Measurements from ENCODE around the gene SMAD3.
A peak's percentile ranks its signal among the peaks of the same experiment; 100 is the strongest.
"Not testable (repeated sequence)": the region's sequence is repeated elsewhere in the genome, so short reads cannot be mapped to it uniquely, and the experiment has no call there.

The SMAD3 gene

DNA sequence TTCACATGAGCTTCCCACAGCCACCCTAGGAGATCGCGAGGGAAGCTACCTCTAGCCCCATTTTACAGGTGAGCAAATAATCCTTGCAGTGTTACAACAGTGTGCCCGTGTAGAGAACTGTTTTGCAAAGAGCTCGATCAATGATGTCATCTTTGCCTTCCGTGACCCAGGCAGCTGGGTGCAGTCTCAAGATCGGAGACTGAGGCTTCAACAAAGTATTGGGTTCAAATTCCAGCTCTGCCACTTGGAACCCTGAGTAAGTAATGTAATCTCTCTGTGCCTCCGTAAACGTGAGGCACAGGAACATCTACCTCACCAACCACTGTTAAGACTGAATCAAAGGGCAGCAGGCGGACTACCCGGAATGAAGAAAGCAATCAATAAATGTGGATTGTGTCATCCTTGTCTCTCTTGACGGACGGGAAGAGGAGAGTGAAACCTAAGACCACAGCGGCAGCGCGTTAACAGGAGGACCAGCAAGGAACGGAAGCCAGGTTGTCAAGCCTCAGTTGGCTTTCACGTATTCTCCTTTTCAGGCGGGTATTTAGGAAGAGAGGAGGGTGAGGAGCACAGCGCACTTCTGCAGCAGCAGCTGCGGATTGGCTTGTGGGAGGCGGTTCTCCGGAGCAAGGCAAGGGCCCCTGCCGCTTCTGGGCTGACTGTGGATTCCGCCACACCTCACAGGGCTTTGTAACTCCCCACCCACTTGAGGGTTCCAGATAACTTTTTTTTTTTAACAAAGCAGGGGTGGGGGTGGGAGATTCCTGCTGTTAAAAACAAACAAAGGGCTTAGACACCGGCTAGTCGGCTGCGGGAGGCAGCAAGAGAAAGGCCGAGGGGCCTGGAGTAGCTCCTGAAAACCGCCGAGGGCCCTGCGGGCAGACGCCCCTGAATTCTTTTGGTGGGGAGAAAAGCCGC, 1.5 kb upstream of the SMAD3 start:
- no peak for DNase-seq

DNA sequence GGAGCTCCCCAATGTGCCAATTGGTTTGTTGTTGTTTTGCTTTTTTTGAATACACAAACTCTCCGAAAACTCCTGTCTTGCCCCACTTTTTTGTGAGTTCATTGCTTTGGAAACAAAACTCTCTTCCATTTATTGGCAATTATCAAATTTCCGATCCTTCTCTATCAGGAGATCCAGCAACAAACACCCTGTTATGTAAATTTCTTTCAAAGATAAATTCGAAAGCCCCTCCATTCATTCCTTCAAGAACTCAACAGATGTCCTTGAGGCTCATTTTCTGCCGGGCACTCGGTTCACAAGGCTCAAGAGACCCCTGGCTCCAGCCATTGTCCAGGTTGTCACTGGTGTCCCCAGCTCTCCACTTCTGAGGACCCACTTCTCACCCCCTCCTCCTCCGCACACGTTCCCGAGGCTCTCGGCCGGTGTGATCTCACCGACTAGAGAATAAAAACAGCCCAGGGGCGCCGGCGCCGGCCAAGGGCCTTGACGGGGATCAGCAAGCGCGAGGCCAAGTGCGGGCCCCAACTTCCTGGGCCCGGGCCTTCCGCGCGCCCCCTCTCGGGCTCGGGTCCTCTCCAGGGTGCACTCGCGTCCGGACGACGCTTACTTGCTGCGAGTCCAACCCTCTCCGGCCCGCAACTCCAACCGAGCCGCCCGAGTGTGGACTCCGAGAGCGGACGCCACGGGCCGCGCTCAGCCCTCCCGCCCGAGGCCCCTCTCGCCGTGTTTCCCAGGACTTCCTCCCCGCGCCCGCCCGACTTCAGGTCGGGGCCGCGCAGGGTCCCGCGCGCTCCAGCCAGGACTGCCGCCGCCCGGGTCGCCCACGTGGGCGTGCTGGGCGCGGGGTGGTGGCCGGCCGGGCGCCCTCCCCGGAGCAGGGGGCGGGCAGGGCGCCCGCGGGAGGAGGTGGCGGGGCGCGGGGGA, 533 bp upstream of the SMAD3 start:
- DNase-seq: peak; percentile 39

DNA sequence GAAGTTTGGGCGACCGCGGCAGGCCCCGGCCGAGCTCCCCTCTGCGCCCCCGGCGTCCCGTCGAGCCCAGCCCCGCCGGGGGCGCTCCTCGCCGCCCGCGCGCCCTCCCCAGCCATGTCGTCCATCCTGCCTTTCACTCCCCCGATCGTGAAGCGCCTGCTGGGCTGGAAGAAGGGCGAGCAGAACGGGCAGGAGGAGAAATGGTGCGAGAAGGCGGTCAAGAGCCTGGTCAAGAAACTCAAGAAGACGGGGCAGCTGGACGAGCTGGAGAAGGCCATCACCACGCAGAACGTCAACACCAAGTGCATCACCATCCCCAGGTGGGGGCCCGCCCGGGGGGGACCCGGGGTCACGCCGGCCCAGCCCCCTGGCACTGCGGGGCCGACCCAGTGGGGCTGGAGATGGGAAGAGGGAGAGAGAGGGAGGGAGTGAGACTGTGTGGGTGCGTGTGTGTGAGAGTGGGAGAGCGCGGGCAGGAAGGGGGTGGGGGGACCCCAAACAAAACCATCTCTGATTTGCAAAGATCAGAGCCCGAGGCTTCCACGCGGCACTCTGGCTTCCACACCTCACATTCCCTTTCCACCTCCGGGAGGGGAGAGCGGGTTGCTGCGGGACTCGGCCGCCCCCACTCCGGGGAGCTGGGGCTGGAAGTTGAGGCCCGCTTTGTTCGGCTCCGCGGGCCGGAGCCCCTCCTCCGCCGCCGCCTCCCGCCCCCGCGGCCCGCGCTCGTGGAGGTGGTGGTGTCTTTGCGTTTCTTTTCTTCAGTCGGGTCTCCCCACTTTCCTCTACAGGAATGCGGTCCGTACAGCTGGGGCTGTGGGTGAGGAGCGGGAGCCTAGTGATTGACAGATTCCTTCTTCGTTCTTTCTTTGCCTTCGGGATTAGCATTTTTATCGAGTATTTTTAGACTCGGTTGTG, 898 bp downstream of the SMAD3 start:
- peak; percentile 38 for DNase-seq

DNA sequence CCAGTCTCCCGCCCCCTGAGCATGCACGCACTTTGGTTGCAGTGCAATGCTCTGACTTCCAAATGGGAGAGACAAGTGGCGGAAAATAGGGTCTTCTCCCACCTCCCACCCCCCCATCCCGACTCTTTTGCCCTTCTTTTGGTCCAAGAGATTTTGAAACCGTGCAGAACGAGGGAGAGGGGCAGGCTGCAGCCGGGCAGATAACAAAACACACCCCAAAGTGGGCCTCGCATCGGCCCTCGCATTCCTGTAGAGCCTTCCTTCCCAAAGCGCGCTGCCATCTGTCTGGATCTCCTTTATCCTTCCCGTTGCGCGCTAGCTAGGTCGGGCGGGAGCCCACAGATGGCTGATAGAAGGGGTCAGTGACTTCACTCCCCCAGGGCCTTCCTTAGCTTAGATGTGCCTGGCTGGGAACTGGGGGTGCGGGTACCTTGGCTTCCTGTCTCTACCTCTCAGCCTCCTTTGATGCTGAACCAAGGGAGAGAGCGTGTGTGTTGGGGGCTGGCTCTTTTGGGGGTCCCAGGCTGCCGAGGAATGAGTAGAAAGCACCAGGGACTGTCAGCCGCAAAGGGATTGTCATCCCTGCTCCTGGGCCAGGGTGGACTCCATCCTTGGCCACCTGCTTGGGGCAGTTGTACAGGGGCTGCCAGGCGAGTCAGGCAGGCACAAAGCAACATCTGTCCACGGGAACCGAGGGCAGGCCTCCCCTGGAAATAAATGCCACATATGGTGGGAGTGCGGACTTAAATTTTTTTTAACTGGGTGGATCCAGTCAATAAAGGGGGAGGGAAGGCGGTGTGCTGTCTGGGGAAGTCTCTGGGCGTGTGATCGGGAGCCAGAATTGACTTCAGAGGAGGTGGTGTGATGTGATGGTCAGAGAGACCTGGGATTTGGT, 1.8 kb downstream of the SMAD3 start:
- DNase-seq: no peak

DNA sequence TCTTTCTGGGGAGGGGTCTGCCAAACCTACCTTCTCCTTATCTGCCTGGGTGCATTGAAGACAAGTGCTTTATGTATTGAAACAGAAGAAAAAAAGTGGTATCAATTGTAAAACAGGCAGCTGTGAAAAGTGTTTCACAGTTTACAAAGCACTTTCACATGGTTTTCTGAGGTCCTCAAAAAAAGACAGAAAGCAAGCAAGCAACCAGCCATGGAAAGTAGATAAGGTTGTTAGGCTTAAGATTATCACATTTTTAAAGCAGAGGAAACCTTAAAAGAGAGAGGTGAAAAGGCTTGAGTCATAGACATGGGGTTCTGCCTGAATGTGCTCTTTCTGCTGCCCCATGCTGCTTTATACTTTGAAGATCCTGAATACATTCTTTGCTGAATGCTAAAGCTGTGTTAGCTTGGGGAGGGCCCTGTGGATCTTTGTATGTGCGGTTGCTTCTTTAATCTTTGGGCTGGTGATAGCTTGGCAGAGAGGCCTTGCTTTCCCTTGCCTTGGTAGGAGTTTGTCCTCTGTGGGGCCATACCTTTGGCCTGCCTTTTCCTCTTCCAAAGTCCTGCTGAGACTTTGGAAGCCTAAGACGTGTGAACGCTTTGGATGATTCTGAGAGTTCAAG, 2.6 kb downstream of the SMAD3 start:
- DNase-seq: no peak

DNA sequence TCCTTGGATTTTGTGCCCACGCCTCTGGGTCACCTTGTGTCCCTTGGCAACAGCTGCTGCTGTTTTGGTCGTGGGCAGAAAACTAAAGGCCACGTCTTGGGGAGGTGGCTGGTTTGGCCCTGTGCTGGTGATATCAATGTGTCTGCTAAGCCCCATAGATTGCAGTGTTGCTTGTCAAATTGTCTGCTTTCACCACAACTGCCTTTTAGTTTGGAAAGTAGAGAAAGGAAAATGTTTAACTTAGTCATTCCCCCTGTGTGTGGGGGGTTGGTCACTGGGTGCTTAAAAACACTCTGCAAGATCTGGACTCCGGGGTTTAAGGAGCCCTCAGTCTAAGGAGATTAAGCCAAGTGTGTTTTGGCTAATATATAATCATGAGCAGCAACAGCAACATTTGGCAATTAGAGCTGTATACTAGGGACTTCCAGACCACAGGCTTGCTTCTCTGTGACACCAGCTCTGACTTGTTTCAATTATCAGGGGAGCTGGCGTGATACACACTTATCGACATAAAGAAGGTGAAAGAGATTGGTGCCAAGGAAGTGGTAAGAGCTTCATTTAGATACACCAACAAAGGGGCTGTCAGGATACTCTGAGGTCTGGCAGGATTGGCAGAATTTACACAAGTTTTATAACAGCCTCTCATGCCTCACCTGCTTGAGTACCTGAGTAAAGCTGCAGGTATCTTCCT, 3.5 kb downstream of the SMAD3 start:
- DNase-seq: no peak

DNA sequence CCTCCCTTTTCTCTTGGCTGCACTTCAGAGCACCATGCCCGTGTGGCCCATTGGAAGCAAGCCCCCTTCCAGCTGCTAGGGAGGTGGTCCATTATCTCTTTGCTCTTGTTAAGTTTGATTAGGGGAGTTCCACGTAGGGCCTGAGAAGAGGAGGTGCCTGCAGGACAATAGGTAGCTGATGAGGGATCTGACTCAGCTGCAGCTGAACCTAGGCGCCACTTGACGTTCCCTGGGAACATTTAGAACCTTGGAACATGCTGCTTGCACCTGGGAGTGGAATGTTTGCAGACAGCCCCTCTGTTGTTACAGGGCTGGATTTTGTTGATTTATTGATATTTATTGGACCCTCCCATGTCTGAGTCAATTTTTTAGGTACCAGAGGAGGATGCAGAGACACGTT, 4.7 kb downstream of the SMAD3 start:
- DNase-seq: no peak

DNA sequence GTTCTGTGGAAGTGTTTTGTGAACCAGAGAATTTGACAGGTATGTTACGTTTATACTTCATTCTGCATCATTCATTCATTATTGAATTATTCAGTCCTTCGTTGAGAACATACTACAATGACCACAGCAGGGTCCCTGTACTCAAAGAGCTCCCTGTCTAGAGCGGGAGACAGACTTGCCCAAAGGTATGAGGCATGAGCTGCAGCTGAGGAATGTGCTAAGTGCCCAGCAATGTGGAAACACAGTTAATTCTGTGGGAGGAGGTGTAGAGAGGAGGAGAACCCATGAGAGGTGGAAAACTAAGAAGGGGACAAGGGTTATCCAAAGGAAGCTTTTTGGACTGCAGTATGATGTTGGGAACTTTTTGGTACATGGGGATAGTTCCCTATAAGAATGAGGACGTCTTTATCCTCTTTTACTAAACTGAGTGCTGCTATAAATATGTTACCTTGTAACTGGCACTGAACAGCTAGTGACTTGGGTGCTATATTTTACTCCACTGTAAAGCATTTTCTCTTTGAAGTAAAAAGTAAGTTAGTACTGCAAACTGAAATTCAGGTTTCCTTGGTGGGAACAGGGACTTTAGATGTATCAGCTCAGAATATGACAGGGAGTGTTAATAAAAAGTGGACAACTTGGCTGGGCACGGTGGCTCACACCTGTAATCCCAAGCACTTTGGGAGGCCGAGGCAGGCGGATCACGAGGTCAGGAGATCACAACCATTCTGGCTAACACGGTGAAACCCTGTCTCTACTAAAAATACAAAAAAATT, 5.7 kb downstream of the SMAD3 start:
- DNase-seq: no peak

DNA sequence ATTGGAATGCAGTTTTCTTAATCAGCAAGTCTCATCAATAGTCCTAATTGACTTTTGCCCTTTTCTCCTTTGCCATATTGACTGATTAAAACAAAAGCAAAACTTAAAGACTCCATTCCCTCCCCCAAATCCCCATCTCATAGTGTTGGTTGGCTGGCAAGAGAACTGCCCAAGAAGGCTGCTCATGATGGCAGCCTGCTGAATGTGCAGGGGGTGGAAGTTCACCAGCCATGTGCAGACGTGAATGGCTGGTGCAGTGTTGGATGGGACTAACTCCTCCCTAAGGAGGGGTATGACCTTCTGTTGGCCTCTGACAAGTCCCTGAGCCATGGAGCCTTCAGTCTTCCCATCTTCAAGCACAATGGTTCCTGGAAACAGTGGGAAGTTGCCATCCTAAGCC, 7.0 kb downstream of the SMAD3 start:
- no peak for DNase-seq

DNA sequence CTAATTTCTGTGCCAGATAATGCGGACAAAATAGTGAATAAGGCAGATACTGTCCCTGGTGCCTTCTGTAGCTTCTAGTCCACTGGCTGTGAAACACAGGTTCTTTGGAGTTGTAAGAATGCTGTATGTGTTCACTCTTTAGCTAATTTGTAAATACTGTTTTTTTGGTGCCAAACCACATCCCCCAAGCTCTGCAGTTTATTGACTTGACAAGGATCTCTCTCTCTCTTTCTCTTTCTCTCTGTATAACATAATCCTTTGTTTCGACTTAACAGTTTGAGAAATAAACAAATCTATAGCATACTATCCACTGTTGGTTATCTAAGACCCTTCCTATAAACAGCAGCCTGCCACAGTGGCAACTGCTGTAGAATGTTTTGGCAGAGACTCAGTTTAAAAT, 7.6 kb downstream of the SMAD3 start:
- no peak for DNase-seq

DNA sequence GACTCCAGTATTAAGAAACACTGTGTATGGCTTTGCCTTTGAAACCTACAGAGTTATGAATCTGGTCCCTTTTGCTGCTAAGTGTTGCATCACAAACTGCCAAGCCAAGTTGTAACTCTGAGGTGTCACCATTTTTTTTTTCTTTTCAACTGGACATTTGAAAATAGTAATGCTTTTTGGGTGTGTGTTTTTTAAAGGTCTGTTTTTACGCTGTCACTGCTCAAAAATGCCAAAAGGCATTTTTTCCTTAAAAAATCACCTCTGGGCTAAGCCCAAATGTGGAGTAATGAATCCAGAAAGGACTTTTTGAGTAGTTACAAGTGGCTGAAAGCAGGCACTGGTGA, 9.5 kb downstream of the SMAD3 start:
- DNase-seq: no peak

DNA sequence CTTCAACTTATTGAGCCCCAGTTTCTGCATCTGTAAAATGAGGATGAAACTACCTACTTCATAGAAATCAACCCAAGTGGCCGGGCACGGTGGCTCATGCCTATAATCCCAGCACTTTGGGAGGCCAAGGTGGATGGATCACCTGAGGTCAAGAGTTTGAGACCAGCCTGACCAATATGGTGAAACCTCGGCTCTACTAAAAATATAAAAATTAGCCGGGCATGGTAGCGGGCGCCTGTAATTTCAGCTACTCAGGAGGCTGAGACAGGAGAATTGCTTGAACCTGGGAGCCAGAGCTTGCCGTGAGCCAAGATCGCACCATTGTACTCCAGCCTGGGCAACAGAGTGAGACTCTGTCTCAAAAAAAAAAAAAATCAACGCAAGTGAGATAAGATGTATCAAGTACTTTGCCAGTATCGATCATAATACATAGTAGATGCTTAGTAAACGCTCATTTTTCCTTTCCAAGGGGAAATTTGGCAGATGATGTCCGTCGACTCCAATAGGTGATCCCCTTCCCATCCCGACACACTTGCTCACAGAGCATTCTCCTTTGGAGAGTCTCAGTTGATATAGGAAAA, 10.2 kb downstream of the SMAD3 start:
- not testable (repeated sequence) for DNase-seq

DNA sequence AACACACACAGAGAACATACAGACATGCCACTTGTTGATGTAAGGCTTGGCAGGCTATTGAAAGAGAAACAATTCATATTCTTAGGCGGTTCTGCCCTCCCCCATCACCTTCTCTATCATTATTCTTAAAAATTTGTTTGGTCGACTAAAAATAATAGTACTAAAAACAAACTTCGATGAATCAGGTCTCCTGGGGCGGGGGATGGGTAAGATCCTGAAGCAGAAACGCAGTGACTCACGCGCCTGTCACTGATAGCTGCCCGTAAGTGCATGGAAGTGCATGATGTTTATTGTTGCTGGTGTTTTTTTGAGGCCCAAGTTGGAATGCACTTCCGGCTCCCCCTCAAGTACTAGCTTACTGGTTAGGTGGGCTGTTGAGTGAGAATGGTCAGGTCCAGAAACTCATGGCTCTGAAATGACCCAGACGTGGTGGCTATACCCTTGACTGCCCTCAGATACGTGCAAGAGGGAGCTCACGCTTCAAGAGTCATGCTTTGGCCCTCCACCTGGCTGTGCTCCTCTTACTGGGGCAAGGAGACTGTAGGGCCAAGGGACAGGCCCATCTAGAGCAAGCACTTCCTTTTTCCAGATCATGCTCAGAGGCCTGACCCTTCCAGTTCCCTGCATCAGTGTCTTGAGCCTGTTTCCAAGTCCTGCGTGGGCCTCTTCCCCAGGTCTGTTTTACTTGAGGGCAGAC, 10.9 kb downstream of the SMAD3 start:
- no peak for DNase-seq

DNA sequence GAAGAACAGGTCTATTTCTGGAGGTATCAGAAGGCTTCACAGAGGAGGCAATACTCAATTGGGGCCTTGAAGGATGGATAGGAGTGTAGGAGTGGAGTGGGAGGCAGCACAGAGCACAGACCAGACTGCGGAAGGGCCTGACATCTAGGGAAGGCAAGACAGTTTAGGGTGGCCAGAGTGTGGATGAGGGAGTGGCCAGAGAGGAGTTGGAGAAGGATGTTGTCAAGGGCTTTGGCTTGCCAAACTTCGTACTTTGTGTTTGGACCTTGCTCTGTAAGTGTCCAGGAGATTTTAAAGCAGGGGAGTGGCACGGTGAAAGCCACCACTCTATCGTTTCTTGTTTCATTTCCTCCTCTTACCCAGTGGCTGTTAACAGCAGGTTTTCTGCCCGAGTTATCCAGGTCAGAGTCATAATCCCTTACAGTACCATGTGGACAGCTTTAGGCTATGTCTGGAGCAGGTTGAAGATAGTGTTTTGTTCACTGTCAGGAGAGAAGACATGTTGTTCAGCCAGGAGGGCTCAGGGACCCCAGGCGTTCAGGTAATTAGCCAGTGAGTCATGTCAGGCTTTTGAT, 12.3 kb downstream of the SMAD3 start:
- no peak for DNase-seq

DNA sequence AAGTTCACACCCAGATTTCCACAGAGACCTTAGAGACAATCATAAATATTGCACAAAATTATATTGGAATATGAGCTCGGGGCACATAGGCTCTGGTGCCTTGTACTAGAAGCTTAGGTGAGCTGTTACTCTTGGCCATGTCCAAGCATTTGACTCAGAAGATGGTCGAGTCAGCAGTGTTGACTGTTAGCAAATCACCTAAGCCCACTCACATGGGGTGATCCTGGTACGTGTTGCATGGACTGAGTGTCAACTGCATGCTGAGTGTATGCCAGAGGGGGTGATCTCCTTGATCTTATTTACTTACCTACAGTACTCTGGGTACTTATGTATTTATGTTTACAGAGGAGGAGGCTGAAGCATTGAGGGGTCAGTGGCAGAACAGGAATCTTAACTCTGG, 14.0 kb downstream of the SMAD3 start:
- DNase-seq: no peak

DNA sequence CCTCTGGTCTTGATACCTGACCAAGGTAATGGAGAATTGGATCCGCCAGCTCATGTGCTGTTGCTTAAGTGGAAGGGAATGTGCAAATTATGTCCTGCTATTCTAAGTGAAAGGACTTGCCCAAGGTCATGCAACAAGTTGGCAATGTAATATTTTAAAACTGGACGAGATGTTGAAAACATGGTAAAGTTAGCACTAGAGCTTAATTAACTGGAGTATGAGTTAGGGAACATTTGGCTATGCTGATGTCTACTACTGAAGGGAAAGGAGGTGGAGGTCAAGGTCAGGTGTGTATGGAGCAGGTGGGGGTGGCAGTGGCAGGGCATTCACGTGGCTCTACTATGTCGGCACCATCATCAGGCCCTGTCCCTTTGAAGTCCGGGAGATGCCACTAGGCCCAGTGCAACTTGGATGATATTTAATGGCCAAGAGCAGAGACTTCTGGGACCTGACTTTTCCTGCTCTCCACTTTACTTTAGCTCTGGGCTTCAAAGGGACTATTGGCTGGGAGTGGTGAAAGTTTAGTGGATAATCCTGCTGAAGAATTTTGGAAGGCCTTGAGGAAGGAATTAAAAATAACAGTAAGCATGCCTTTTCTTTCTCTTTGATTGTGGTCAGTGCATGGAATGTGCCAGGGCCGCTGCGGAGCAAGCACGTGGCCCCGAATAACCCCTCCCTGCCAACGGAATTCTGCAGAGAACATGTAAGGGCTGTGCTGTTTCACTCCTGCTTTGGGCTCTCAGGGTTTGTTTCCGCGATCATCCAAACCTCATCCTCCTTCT, 14.9 kb downstream of the SMAD3 start:
- no peak for DNase-seq

DNA sequence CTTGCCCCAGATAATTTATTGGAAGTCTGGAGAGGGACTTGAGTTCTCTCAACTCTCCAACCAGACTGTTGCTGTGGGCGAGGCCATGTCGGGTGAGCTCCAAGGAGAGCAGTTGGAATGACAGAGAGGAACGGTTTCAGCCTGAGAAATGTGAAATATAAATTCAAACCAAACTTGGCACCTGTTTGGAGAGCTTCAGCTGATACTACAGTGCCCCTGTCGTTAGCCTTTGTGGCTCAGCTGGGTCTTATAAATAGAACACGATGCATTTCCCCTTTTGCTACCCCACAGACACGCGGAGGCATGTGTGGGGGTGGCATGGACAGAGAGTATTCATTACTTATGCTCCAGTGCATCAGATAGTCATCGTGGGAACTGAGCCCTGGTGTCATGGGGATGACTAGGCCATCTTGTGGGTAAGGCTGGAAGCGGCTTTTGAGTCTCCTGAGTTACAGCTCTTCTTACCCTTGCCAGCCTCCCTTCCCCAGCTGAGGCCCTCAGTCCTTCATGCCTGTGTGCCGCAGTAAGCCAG, 15.6 kb downstream of the SMAD3 start:
- peak; percentile 58 for DNase-seq
